HG03064 (cell line): ENCODE data around the gene PARP16.

Source experiments
- ATAC-seq: cut with Tn5 transposase; IDR thresholded peaks from one replicate; pipeline ENCODE4 v1.9.1; 2021; ENCODE audit warnings: low read depth; ENCODE audit not compliant: unreplicated experiment

PARP16 gene

GRCh38 chr15:65209701-65210643, 76.7 kb downstream of the PARP16 start:
- ATAC-seq, result no peak

- ATAC-seq, result no peak
Observed at GRCh38 chr15:65208647-65209046, 78.0 kb downstream of the PARP16 start.
